GM12878 (cell line): ENCODE results near the gene RASL11A.

Source experiments
- CBX5 ChIP-seq: sonication (generic); IDR thresholded peaks from 2 replicates; pipeline ENCODE4 v1.6.1; 2016; ENCODE audit warnings: low read depth, moderate library complexity, mild to moderate bottlenecking, inconsistent platforms
- CTCF ChIP-seq, 3 experiments: IDR thresholded peaks in 2 of 3; conservative IDR thresholded peaks in 1 of 3; 2 replicates each; pipeline ENCODE4 v1.5.1; 2011; ENCODE audit warnings: low read depth in 3 of 3, low read length in 3 of 3, mild to moderate bottlenecking in 3 of 3, control low read depth in 2 of 3, moderate library complexity in 2 of 3, inconsistent platforms in 1 of 3, mixed read lengths in 1 of 3; ENCODE audit not compliant: control insufficient read depth in 2 of 3, insufficient read depth in 1 of 3; ENCODE audit errors: extremely low read depth in 1 of 3
- EGR1 ChIP-seq, 2 experiments: IDR thresholded peaks; 1 replicate in 1 of 2; 2 replicates in 1 of 2; pipeline ENCODE4 v1.6.1; 2011 to 2012; ENCODE audit warnings: low read depth in 2 of 2, low read length in 2 of 2, borderline replicate concordance in 1 of 2, mild to moderate bottlenecking in 1 of 2, moderate library complexity in 1 of 2
- HDAC6 ChIP-seq: fragments of 200-600 bp; sonication (generic); IDR thresholded peaks from one replicate; pipeline ENCODE4 v1.8.0; 2017; ENCODE audit warnings: antibody characterized with exemption; ENCODE audit not compliant: unreplicated experiment
- JUNB ChIP-seq: IDR thresholded peaks from 2 replicates; pipeline ENCODE4 v1.6.1; 2016; ENCODE audit warnings: antibody characterized with exemption, mild to moderate bottlenecking
- POLR2A ChIP-seq: IDR thresholded peaks from 2 replicates; pipeline ENCODE4 v1.6.1; 2011; ENCODE audit warnings: low read depth, mild to moderate bottlenecking, low read length
- SIX5 ChIP-seq: IDR thresholded peaks from 2 replicates; pipeline ENCODE4 v1.6.1; 2011; ENCODE audit warnings: mild to moderate bottlenecking, low read depth, low read length, moderate library complexity; ENCODE audit not compliant: severe bottlenecking
- SP1 ChIP-seq: IDR thresholded peaks from one replicate; pipeline ENCODE4 v1.6.1; 2011; ENCODE audit warnings: low read depth, low read length
- ZBTB40 ChIP-seq: fragments of 450-650 bp; IDR thresholded peaks from 2 replicates; pipeline ENCODE4 v1.6.1; 2016; ENCODE audit warnings: mild to moderate bottlenecking, moderate library complexity, borderline replicate concordance

GRCh38 chr13:27293873-27294515, 23.4 kb downstream of the RASL11A start:
- no peak for TF ChIP-seq JUNB
- TF ChIP-seq ZBTB40 = no peak
- TF ChIP-seq POLR2A = no peak
- TF ChIP-seq EGR1 (IDR thresholded peaks at IDR 0.05; ENCODE audit: borderline replicate concordance in 1 of 2, low read depth in 2 of 2, low read length in 2 of 2) = no peak
- no peak for TF ChIP-seq CTCF (IDR thresholded peaks at IDR 0.05 in 2 of 3, conservative IDR thresholded peaks at IDR 0.05 in 1 of 3; ENCODE audit: control insufficient read depth in 2 of 3, extremely low read depth in 1 of 3, insufficient read depth in 1 of 3, low read depth in 3 of 3, low read length in 3 of 3)
- no peak for TF ChIP-seq SP1
- TF ChIP-seq SIX5 = no peak
- no peak for TF ChIP-seq CBX5
- no peak for TF ChIP-seq HDAC6
